ENCODE measurements around the gene ZDHHC14. TPM values are rescaled to one million over a fixed set of nuclear protein-coding genes. Genes with fewer than 3 reads are reported as not detected.

ZDHHC14 gene
- total RNA-seq, 1 donor from 2014 or later, result 26.1 TPM

- Mint-ChIP-seq H3K36me3 (ENCODE audit: low read depth, unreplicated experiment) (no peaks in the 10 kb centered on the region), H3K27ac (ENCODE audit: unreplicated experiment) (no peak overlapping the region), H3K27me3 (ENCODE audit: unreplicated experiment) (no peaks in the 10 kb centered on the region), H3K4me3 (ENCODE audit: unreplicated experiment) (no peak overlapping the region), H3K4me1 (ENCODE audit: unreplicated experiment) (no peaks in the 10 kb centered on the region), H3K9me3 (ENCODE audit: unreplicated experiment) (no peaks in the 10 kb centered on the region)
- no peak for DNase-seq (ENCODE audit: low spot score)
- TF ChIP-seq, protein P1, sequence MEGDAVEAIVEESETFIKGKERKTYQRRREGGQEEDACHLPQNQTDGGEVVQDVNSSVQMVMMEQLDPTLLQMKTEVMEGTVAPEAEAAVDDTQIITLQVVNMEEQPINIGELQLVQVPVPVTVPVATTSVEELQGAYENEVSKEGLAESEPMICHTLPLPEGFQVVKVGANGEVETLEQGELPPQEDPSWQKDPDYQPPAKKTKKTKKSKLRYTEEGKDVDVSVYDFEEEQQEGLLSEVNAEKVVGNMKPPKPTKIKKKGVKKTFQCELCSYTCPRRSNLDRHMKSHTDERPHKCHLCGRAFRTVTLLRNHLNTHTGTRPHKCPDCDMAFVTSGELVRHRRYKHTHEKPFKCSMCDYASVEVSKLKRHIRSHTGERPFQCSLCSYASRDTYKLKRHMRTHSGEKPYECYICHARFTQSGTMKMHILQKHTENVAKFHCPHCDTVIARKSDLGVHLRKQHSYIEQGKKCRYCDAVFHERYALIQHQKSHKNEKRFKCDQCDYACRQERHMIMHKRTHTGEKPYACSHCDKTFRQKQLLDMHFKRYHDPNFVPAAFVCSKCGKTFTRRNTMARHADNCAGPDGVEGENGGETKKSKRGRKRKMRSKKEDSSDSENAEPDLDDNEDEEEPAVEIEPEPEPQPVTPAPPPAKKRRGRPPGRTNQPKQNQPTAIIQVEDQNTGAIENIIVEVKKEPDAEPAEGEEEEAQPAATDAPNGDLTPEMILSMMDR (IDR thresholded peaks at IDR 0.05; ENCODE audit: unreplicated experiment), result no peak
Observed at GRCh38 chr6:157361886-157362285, 19.1 kb upstream of the ZDHHC14 start.

- Mint-ChIP-seq H3K36me3 (ENCODE audit: low read depth, unreplicated experiment) (no peaks in the 10 kb centered on the region), H3K27ac (ENCODE audit: unreplicated experiment) (no peak overlapping the region), H3K27me3 (ENCODE audit: unreplicated experiment) (no peaks in the 10 kb centered on the region), H3K9me3 (ENCODE audit: unreplicated experiment) (no peaks in the 10 kb centered on the region), H3K4me3 (ENCODE audit: unreplicated experiment) (no peak overlapping the region), H3K4me1 (ENCODE audit: unreplicated experiment) (peaks cover under 1% of the 10 kb centered on the region)
- TF ChIP-seq, protein P1 (IDR thresholded peaks at IDR 0.05; ENCODE audit: unreplicated experiment), result no peak
- no peak for DNase-seq (ENCODE audit: low spot score)
Observed at GRCh38 chr6:157364705-157365104, 16.3 kb upstream of the ZDHHC14 start.

DNA sequence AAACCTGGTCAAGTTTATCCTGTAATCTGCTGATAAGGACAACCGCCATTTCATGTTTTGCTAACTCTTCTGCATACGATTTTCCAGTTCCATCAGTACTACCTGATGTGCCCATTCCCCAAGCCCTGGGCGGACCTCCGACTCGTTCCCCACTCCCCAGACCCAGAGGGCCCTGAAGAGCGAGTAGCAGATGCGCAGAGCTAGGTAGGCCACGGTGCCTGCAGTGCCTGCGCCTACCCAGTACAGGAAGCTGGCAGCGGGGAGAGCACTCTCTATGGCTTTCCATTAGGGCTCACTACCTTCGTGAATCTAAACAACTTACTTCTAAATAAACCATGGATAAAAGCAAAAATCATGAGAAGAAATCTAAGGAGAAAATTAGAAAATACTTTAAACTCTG, 14.3 kb upstream of the ZDHHC14 start:
- Mint-ChIP-seq H3K4me1 (ENCODE audit: unreplicated experiment) (peaks cover 3% of the 10 kb centered on the region), H3K27ac (ENCODE audit: unreplicated experiment) (no peak overlapping the region), H3K36me3 (ENCODE audit: low read depth, unreplicated experiment) (no peaks in the 10 kb centered on the region), H3K9me3 (ENCODE audit: unreplicated experiment) (no peaks in the 10 kb centered on the region), H3K4me3 (ENCODE audit: unreplicated experiment) (no peak overlapping the region), H3K27me3 (ENCODE audit: unreplicated experiment) (peaks cover 2% of the 10 kb centered on the region)
- DNase-seq (ENCODE audit: low spot score), result no peak
- TF ChIP-seq, protein P1 (IDR thresholded peaks at IDR 0.05; ENCODE audit: unreplicated experiment), result no peak

- TF ChIP-seq, protein P1 (IDR thresholded peaks at IDR 0.05; ENCODE audit: unreplicated experiment), result no peak
- H3K27me3 Mint-ChIP-seq (ENCODE audit: unreplicated experiment), result peaks cover 2% of the 10 kb centered on the region
- H3K27ac Mint-ChIP-seq (ENCODE audit: unreplicated experiment), result no peak overlapping the region
- DNase-seq (ENCODE audit: low spot score), result no peak
- no peaks in the 10 kb centered on the region for H3K36me3 Mint-ChIP-seq (ENCODE audit: low read depth, unreplicated experiment)
- H3K9me3 Mint-ChIP-seq (ENCODE audit: unreplicated experiment), result no peaks in the 10 kb centered on the region
- peaks cover 3% of the 10 kb centered on the region for H3K4me1 Mint-ChIP-seq (ENCODE audit: unreplicated experiment)
- H3K4me3 Mint-ChIP-seq (ENCODE audit: unreplicated experiment), result no peak overlapping the region
Observed at GRCh38 chr6:157368359-157369049, 12.5 kb upstream of the ZDHHC14 start.

DNA sequence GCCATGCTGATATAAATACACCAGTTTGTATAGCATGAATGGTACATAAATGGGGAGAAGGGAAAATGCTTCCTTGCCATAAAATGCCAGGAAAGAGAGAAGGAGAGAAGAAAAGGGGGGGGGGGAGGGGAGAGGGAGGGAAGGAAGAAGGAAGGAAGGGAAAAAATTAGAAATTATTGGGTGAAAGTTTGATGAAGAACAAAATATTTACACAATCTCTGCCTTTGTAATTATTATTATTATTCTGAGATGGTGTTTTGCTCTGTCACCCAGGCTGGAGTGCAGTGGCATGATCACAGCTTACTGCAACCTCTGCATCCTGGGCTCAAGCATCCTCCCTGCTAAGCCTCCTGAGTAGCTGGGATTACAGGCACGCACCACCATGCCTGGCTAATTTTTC, 10.2 kb upstream of the ZDHHC14 start:
- no peak for DNase-seq (ENCODE audit: low spot score)
- peaks cover 2% of the 10 kb centered on the region for H3K27me3 Mint-ChIP-seq (ENCODE audit: unreplicated experiment)
- TF ChIP-seq, protein P1 (IDR thresholded peaks at IDR 0.05; ENCODE audit: unreplicated experiment), result no peak
- H3K9me3 Mint-ChIP-seq (ENCODE audit: unreplicated experiment), result no peaks in the 10 kb centered on the region
- peaks cover 8% of the 10 kb centered on the region for H3K4me1 Mint-ChIP-seq (ENCODE audit: unreplicated experiment)
- no peaks in the 10 kb centered on the region for H3K36me3 Mint-ChIP-seq (ENCODE audit: low read depth, unreplicated experiment)
- H3K27ac Mint-ChIP-seq (ENCODE audit: unreplicated experiment), result no peak overlapping the region
- no peak overlapping the region for H3K4me3 Mint-ChIP-seq (ENCODE audit: unreplicated experiment)
